T-cell (primary cell): ENCODE data around the gene ANO3. TPM values are rescaled to one million over a fixed set of nuclear protein-coding genes. Genes with fewer than 3 reads are reported as not detected.

Experiments
- ATAC-seq, 4 experiments: fragments of 200-7000 bp in 3 of 4; fragments of 150-1000 bp in 1 of 4; cut with Tn5 transposase; replicated peaks in 1 of 4; 1 replicate in 3 of 4; 2 replicates in 1 of 4; pipeline ENCODE4 v1.10.0; 2021; ENCODE audit warnings: moderate library complexity in 3 of 4, mild to moderate bottlenecking in 2 of 4, moderate number of reproducible peaks in 1 of 4
- CTCF ChIA-PET, 2 donors: fragments of 300-600 bp; sonication (Branson Sonifier 250); formaldehyde crosslinking; loops; one replicate each; lab custom pipeline; 2022; ENCODE audit warnings: antibody characterized with exemption in 2 of 2; lab: Charles Lee
- POLR2A ChIA-PET, 2 donors: fragments of 300-600 bp; sonication (Branson Sonifier 250); formaldehyde crosslinking; loops; one replicate each; lab custom pipeline; 2022; ENCODE audit warnings: antibody characterized with exemption in 2 of 2; lab: Charles Lee
- DNase-seq, 35 experiments: peaks; one replicate each; pipeline versions ENCODE4 v3.0.0 to v3.0.0-alpha.2; 2013 to 2023
- H3K27ac ChIP-seq: one replicate; pipeline ENCODE4 v1.5.1; 2013; ENCODE audit warnings: low read length
- H3K27me3 ChIP-seq, 2 experiments: replicated peaks in 1 of 2; 1 replicate in 1 of 2; 2 replicates in 1 of 2; pipeline versions ENCODE4 v1.6.1 to v1.7.0; 2013; ENCODE audit warnings: low read length in 1 of 2, mixed read lengths in 1 of 2; ENCODE audit not compliant: control insufficient read depth in 2 of 2, insufficient read depth in 2 of 2; ENCODE audit errors: extremely low read depth in 1 of 2
- H3K36me3 ChIP-seq, 2 donors: 1 replicate in 1 of 2; 2 replicates in 1 of 2; pipeline versions ENCODE4 v1.6.1 to v1.7.0; 2013; ENCODE audit warnings: low read length in 1 of 2; ENCODE audit not compliant: control insufficient read depth in 2 of 2, insufficient read depth in 1 of 2; ENCODE audit errors: extremely low read depth in 1 of 2
- H3K4me1 ChIP-seq, 2 experiments: 1 replicate in 1 of 2; 2 replicates in 1 of 2; pipeline versions ENCODE4 v1.6.1 to v1.7.0; 2013; ENCODE audit warnings: low read length in 2 of 2, mixed read lengths in 1 of 2; ENCODE audit not compliant: insufficient read depth in 2 of 2, control insufficient read depth in 1 of 2; ENCODE audit errors: extremely low read depth in 1 of 2
- H3K4me3 ChIP-seq, 2 donors: 1 replicate in 1 of 2; 2 replicates in 1 of 2; pipeline versions ENCODE4 v1.5.1 to v1.7.0; 2013; ENCODE audit warnings: mild to moderate bottlenecking in 2 of 2, low read length in 1 of 2, moderate library complexity in 1 of 2; ENCODE audit not compliant: control insufficient read depth in 1 of 2; ENCODE audit errors: extremely low read depth in 1 of 2
- H3K9me3 ChIP-seq: 2 replicates; pipeline ENCODE4 v1.7.0; 2013
- H3K27ac Mint-ChIP-seq, 2 donors: one replicate each; pipeline ENCODE4 v1.8.0; 2020 to 2021; ENCODE audit warnings: mild to moderate bottlenecking in 2 of 2, mixed read lengths in 2 of 2
- H3K27me3 Mint-ChIP-seq, 2 donors: one replicate each; pipeline ENCODE4 v1.8.0; 2021 to 2022; ENCODE audit warnings: mixed read lengths in 2 of 2
- H3K36me3 Mint-ChIP-seq: one replicate; pipeline ENCODE4 v1.8.0; 2021; ENCODE audit warnings: mixed read lengths
- H3K4me1 Mint-ChIP-seq, 3 donors: one replicate each; pipeline ENCODE4 v1.8.0; 2020 to 2022; ENCODE audit warnings: mixed read lengths in 3 of 3, mild to moderate bottlenecking in 1 of 3
- H3K4me3 Mint-ChIP-seq, 3 donors: one replicate each; pipeline ENCODE4 v1.8.0; 2020 to 2022; ENCODE audit warnings: mild to moderate bottlenecking in 3 of 3, mixed read lengths in 3 of 3, moderate library complexity in 3 of 3
- H3K9me3 Mint-ChIP-seq, 3 donors: one replicate each; pipeline ENCODE4 v1.8.0; 2020 to 2022; ENCODE audit warnings: mixed read lengths in 3 of 3
- WGBS: methylation state at CpG from one replicate; pipeline ENCODE4 v1.1.5; 2013; ENCODE audit warnings: missing lambda C conversion rate; ENCODE audit not compliant: insufficient coverage; 5-methylcytosine and 5-hydroxymethylcytosine counted together
- total RNA-seq, 35 experiments: library from RNA in 6 of 35; stranded (reverse) in 6 of 35; fragments of 120-200 nt in 1 of 35; gene quantifications; one replicate each; pipeline versions ENCODE4 v1.2.1 to v1.2.4 and lab custom pipeline; 2013 to 2026

Gene ANO3
- total RNA-seq, 5 donors from 2014 or later (not counting 1 experiment from before 2014, with no cell fraction given): not detected

DNA sequence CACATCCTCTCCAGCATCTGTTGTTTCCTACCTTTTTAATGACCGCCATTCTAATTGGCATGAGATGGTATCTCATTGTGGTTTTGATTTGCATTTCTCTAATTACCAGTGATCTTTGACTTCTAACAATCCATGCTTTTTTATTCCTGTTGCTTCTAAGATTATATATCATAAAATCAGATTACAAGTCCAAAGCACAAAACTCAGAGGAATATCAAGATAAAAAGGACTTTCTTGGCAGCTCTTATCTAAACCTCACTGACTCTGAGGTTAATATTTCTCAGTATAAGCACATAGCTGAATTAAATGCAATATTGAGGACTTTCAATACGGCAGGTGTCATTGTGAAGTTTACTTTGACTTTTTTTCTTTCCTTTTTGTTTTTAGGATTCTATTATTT is 378.6 kb downstream of the ANO3 start:
- peaks cover 0 to 10% (median 8%) of the 10 kb centered on the region in 3 donors for H3K9me3 Mint-ChIP-seq
- no peaks in the 10 kb centered on the region for H3K9me3 ChIP-seq
- H3K27ac ChIP-seq: no peak overlapping the region
- no peaks in the 10 kb centered on the region for H3K27me3 ChIP-seq
- no peak overlapping the region for H3K4me3 ChIP-seq
- ChIA-PET CTCF (no interaction called here), POLR2A (no interaction called here)
- no peaks in the 10 kb centered on the region for H3K27me3 Mint-ChIP-seq
- H3K36me3 ChIP-seq: no peaks in the 10 kb centered on the region
- no peak for ATAC-seq
- no peak overlapping the region for H3K27ac Mint-ChIP-seq
- H3K4me1 Mint-ChIP-seq: no peaks in the 10 kb centered on the region
- H3K4me1 ChIP-seq: no peaks in the 10 kb centered on the region
- no peaks in the 10 kb centered on the region for H3K36me3 Mint-ChIP-seq
- no CpG with 5 or more reads among the region's 2 CpGs for WGBS
- no peak overlapping the region for H3K4me3 Mint-ChIP-seq
- DNase-seq: no peak

DNA sequence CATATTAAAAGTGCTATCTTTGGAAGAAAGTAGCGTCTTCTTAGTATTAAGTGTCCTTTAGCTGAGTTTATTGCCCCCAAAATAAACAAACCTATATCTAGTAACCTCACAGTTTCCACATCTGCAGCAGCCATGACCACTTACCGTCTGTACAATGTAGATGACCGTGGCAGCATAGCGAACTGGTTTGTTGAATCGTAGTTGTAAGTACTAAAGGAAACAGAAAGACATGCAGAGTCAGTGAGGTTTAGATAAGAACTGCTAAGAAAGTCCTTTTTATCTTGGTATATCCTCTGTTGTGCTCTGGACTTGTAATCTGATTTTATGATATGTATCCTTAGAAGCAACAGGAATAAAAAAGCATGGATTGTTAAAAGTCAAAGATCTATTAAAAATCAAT is 380.6 kb downstream of the ANO3 start:
- no peaks in the 10 kb centered on the region for H3K4me1 Mint-ChIP-seq
- peaks cover 0 to 15% (median 8%) of the 10 kb centered on the region in 3 donors for H3K9me3 Mint-ChIP-seq
- H3K27ac Mint-ChIP-seq: no peak overlapping the region
- Histone ChIP-seq H3K36me3 (no peaks in the 10 kb centered on the region), H3K4me3 (no peak overlapping the region), H3K9me3 (no peaks in the 10 kb centered on the region), H3K4me1 (no peaks in the 10 kb centered on the region), H3K27me3 (no peaks in the 10 kb centered on the region), H3K27ac (no peak overlapping the region)
- H3K27me3 Mint-ChIP-seq: no peaks in the 10 kb centered on the region
- ATAC-seq: no peak
- ChIA-PET POLR2A (no interaction called here), CTCF (no interaction called here)
- no peaks in the 10 kb centered on the region for H3K36me3 Mint-ChIP-seq
- WGBS: 50% methylated on average over 2 of the region's 5 CpGs
- H3K4me3 Mint-ChIP-seq: no peak overlapping the region
- DNase-seq: no peak

Other genes starting within 250 kb of the ANO3 start
- gene MUC15, start 240.1 kb downstream of the ANO3 start, total RNA-seq: not detected